Muscle layer of colon (tissue), 2 donors: ENCODE data around the gene LBHD1.

ENCODE experiments used
- H3K27ac ChIP-seq: one replicate; pipeline ENCODE4 v1.7.0; 2013; ENCODE audit warnings: low read depth, mild to moderate bottlenecking, low read length, moderate library complexity
- H3K27me3 ChIP-seq, 2 donors: one replicate each; pipeline ENCODE4 v1.7.0; 2013; ENCODE audit warnings: low read length in 2 of 2, mild to moderate bottlenecking in 2 of 2; ENCODE audit not compliant: insufficient read depth in 2 of 2, control insufficient read depth in 1 of 2
- H3K36me3 ChIP-seq: one replicate; pipeline ENCODE4 v1.7.0; 2013; ENCODE audit warnings: mild to moderate bottlenecking, low read length; ENCODE audit not compliant: insufficient read depth
- H3K4me1 ChIP-seq: one replicate; pipeline ENCODE4 v1.7.0; 2013; ENCODE audit warnings: mild to moderate bottlenecking, low read length; ENCODE audit not compliant: insufficient read depth
- H3K4me3 ChIP-seq, 2 donors: one replicate each; pipeline ENCODE4 v1.7.0; 2013; ENCODE audit warnings: low read length in 2 of 2, low read depth in 1 of 2, mild to moderate bottlenecking in 1 of 2, moderate library complexity in 1 of 2
- H3K9ac ChIP-seq: one replicate; pipeline ENCODE4 v1.7.0; 2013; ENCODE audit warnings: low read length
- H3K9me3 ChIP-seq: one replicate; pipeline ENCODE4 v1.7.0; 2013; ENCODE audit warnings: mild to moderate bottlenecking, low read length
- donor health status: abdominal sarcoma.
- donor health status: Adenocarcinoma of cecum.

LBHD1 gene

GRCh38 chr11:62671608-62672389 is at the start of gene LBHD1, which contains the start of gene UQCC3:
LBHD1 (minus strand) TSS chr11:62672267; CDS start chr11:62670031, 2,236 bp downstream.
UQCC3 (plus strand) TSS chr11:62671673; CDS start chr11:62671746, 73 bp downstream.
- Histone ChIP-seq H3K4me3 (peak within 1 kb of the TSS; percentile 43 to 64), H3K27me3 (no peaks in the 10 kb centered on the region), H3K9me3 (no peaks in the 10 kb centered on the region), H3K4me1 (peaks cover 24% of the 10 kb centered on the region), H3K9ac (peak within 1 kb of the TSS; percentile 62), H3K36me3 (peaks cover 15% of the 10 kb centered on the region), H3K27ac (peak within 1 kb of the TSS; percentile 94)

DNA sequence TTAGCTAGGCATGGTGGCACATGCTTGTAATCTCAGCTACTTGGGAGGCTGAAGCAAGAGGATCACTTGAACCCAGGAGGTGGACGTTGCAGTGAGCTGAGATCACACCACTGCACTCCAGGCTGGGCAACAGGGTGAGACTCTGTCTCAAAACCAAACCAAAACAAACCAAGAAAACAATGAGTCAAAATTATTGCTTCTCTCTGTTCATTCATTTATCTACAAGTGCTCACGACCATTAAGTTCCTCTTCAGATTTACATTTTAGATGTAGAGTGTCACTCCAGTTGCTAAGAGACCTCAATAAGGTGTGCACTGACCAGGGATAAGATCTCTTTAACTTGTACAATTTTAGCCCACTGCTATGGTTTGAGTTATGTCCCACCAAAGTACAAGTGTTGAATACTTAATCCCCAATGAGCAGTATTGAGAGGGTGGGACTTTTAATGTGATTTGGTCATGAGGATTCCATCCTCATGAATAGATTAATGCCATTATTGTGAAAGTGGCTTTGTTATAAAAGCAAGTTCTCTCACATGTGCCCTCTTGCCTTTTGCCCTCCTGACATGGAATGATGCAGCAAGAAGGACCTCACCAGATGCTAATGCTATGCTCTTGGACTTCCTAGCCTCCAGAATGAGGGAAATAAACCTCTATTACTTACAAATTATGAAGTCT is 47.4 kb upstream of the LBHD1 start:
- Histone ChIP-seq H3K27ac (no peak overlapping the region), H3K4me1 (peaks cover 16% of the 10 kb centered on the region), H3K36me3 (peaks cover 97% of the 10 kb centered on the region), H3K9ac (no peak overlapping the region), H3K4me3 (no peak overlapping the region), H3K27me3 (no peaks in the 10 kb centered on the region), H3K9me3 (no peaks in the 10 kb centered on the region)

- H3K9me3 ChIP-seq: no peaks in the 10 kb centered on the region
- H3K9ac ChIP-seq: no peak overlapping the region
- H3K27me3 ChIP-seq: no peaks in the 10 kb centered on the region
- no peak overlapping the region for H3K27ac ChIP-seq
- peaks cover 4% of the 10 kb centered on the region for H3K4me1 ChIP-seq
- no peak overlapping the region for H3K4me3 ChIP-seq
- H3K36me3 ChIP-seq: peaks cover 91% of the 10 kb centered on the region
Measured at GRCh38 chr11:62716816-62717215, 44.7 kb upstream of the LBHD1 start.

GRCh38 chr11:62716206-62716605 is 44.1 kb upstream of the LBHD1 start:
- no peak overlapping the region for H3K9ac ChIP-seq
- H3K36me3 ChIP-seq: peaks cover 90% of the 10 kb centered on the region
- no peak overlapping the region for H3K4me3 ChIP-seq
- no peaks in the 10 kb centered on the region for H3K9me3 ChIP-seq
- H3K27me3 ChIP-seq: no peaks in the 10 kb centered on the region
- H3K4me1 ChIP-seq: peaks cover 4% of the 10 kb centered on the region
- H3K27ac ChIP-seq: no peak overlapping the region

GRCh38 chr11:62715150-62716130 is 43.4 kb upstream of the LBHD1 start:
- Histone ChIP-seq H3K9ac (no peak overlapping the region), H3K36me3 (peaks cover 84% of the 10 kb centered on the region)

DNA sequence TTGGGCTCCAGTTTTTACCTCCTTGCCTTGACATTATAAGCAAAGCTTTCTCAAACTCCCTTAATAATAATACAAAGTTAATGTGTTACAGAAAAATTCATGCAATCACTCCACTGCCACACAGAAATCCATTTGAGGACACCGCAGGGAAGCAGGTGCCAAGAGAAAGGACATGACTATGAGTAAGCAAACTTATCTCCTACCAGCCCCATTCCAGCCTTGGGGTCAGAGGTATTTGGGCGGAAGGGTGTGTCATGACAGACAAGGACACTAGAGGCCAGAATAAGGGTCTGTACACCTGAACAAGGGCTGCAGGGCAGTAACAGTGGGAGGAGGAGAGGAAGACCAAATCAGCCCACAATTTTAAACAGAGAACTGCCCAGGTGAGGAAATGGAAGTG is 41.3 kb upstream of the LBHD1 start:
- Histone ChIP-seq H3K36me3 (peaks cover 63% of the 10 kb centered on the region), H3K9me3 (no peaks in the 10 kb centered on the region), H3K9ac (no peak overlapping the region), H3K4me3 (no peak overlapping the region), H3K27me3 (no peaks in the 10 kb centered on the region), H3K27ac (no peak overlapping the region), H3K4me1 (peaks cover 20% of the 10 kb centered on the region)

More at GRCh38 chr11:62715150-62716130, 43.4 kb upstream of the LBHD1 start:
- H3K4me1 ChIP-seq: peaks cover 5% of the 10 kb centered on the region
- H3K9me3 ChIP-seq: no peaks in the 10 kb centered on the region
- no peak overlapping the region for H3K4me3 ChIP-seq
- no peak overlapping the region for H3K27ac ChIP-seq
- no peaks in the 10 kb centered on the region for H3K27me3 ChIP-seq

GRCh38 chr11:62712861-62713260 is 40.8 kb upstream of the LBHD1 start:
- Histone ChIP-seq H3K9ac (no peak overlapping the region), H3K9me3 (no peaks in the 10 kb centered on the region), H3K27me3 (no peaks in the 10 kb centered on the region), H3K4me3 (no peak overlapping the region), H3K4me1 (peaks cover 23% of the 10 kb centered on the region), H3K36me3 (peaks cover 58% of the 10 kb centered on the region), H3K27ac (no peak overlapping the region)

GRCh38 chr11:62712276-62712812 is 40.3 kb upstream of the LBHD1 start:
- Histone ChIP-seq H3K4me3 (no peak overlapping the region), H3K4me1 (peaks cover 23% of the 10 kb centered on the region), H3K9ac (no peak overlapping the region), H3K27me3 (no peaks in the 10 kb centered on the region), H3K27ac (no peak overlapping the region), H3K9me3 (no peaks in the 10 kb centered on the region), H3K36me3 (peaks cover 53% of the 10 kb centered on the region)

DNA sequence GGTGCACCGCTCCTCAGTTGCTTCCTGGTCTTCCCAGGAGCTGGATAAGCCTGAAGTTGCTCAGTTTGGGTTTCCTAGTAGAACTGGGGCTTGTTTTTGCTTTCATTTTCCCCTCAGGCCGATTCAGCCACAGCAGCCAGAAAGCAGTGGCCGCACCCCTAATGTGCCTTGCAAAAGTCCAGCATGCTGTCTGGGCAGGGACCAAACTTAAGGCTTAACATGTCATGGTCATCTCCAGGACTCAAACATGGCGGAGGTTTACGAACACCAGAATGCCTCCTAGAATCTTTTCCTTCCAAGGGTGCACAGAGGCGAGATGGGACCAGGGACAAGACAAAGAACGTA is 37.9 kb upstream of the LBHD1 start:
- peaks cover 30% of the 10 kb centered on the region for H3K36me3 ChIP-seq
- H3K9me3 ChIP-seq: no peaks in the 10 kb centered on the region
- H3K27ac ChIP-seq: peak overlapping the region; percentile 90
- H3K4me3 ChIP-seq: peak overlapping the region; percentile 51 to 90
- H3K4me1 ChIP-seq: peaks cover 36% of the 10 kb centered on the region
- peak overlapping the region; percentile 79 for H3K9ac ChIP-seq
- H3K27me3 ChIP-seq: no peaks in the 10 kb centered on the region

- Histone ChIP-seq H3K36me3 (peaks cover 26% of the 10 kb centered on the region), H3K27me3 (no peaks in the 10 kb centered on the region), H3K27ac (peak overlapping the region; percentile 90), H3K9me3 (no peaks in the 10 kb centered on the region), H3K9ac (peak overlapping the region; percentile 79), H3K4me3 (peak overlapping the region; percentile 51 to 90), H3K4me1 (peaks cover 37% of the 10 kb centered on the region)
Measured at GRCh38 chr11:62709247-62710000, 37.4 kb upstream of the LBHD1 start.
